ENCODE measurements around the gene PHLDB3. TPM values are rescaled to one million over a fixed set of nuclear protein-coding genes. Genes with fewer than 3 reads are reported as not detected.

Gene PHLDB3
- total RNA-seq, 1 donor from 2014 or later = 13.4 TPM

GRCh38 chr19:43496960-43497359 is 7.6 kb downstream of the PHLDB3 start:
- peaks cover 3% of the 10 kb centered on the region for H3K27me3 Mint-ChIP-seq (ENCODE audit: low read depth, unreplicated experiment)
- H3K9me3 Mint-ChIP-seq (ENCODE audit: unreplicated experiment) = no peaks in the 10 kb centered on the region
- no peak overlapping the region for H3K4me2 ChIP-seq (ENCODE audit: low read length)
- H3K27me3 ChIP-seq (ENCODE audit: insufficient read depth, low read length) = no peaks in the 10 kb centered on the region
- no peak overlapping the region for H3K27ac ChIP-seq (ENCODE audit: low read depth, low read length)
- no peak for FAIRE-seq
- no peaks in the 10 kb centered on the region for H3K79me2 ChIP-seq (ENCODE audit: insufficient read depth, low read length)
- H3K4me1 ChIP-seq (ENCODE audit: insufficient read depth, low read length) = no peaks in the 10 kb centered on the region
- H3K9ac ChIP-seq (ENCODE audit: low read length) = no peak overlapping the region
- DNase-seq (ENCODE audit: low read depth) = no peak
- H3K36me3 ChIP-seq (ENCODE audit: insufficient read depth, low read length) = no peaks in the 10 kb centered on the region
- no peak overlapping the region for H3K4me3 ChIP-seq (ENCODE audit: insufficient read depth, low read depth, low read length)
- H2AFZ ChIP-seq (ENCODE audit: low read depth, low read length) = no peak overlapping the region
- H4K20me1 ChIP-seq (ENCODE audit: insufficient read depth, low read length) = no peaks in the 10 kb centered on the region
- H3K4me1 Mint-ChIP-seq (ENCODE audit: low read depth, unreplicated experiment) = no peaks in the 10 kb centered on the region
- no peak overlapping the region for H3K27ac Mint-ChIP-seq (ENCODE audit: unreplicated experiment)
- TF ChIP-seq CTCF (IDR thresholded peaks at IDR 0.05; ENCODE audit: insufficient read depth, low read depth, low read length) (no peak), EZH2 (IDR thresholded peaks at IDR 0.05; ENCODE audit: insufficient read depth, low read length) (no peak)
- no peak overlapping the region for H3K4me3 Mint-ChIP-seq (ENCODE audit: unreplicated experiment)
- peaks cover 14% of the 10 kb centered on the region for H3K36me3 Mint-ChIP-seq (ENCODE audit: low read depth, unreplicated experiment)
- H3K9me3 ChIP-seq (ENCODE audit: insufficient read depth, low read depth, low read length) = no peaks in the 10 kb centered on the region

- H3K36me3 ChIP-seq (ENCODE audit: insufficient read depth, low read length) = no peaks in the 10 kb centered on the region
- Mint-ChIP-seq H3K4me3 (ENCODE audit: unreplicated experiment) (no peak overlapping the region), H3K27me3 (ENCODE audit: low read depth, unreplicated experiment) (peaks cover 1% of the 10 kb centered on the region), H3K4me1 (ENCODE audit: low read depth, unreplicated experiment) (no peaks in the 10 kb centered on the region), H3K9me3 (ENCODE audit: unreplicated experiment) (no peaks in the 10 kb centered on the region), H3K36me3 (ENCODE audit: low read depth, unreplicated experiment) (peaks cover 12% of the 10 kb centered on the region), H3K27ac (ENCODE audit: unreplicated experiment) (no peak overlapping the region)
- H3K4me2 ChIP-seq (ENCODE audit: low read length) = no peak overlapping the region
- H3K4me3 ChIP-seq (ENCODE audit: insufficient read depth, low read depth, low read length) = no peak overlapping the region
- DNase-seq (ENCODE audit: low read depth) (no peak), FAIRE-seq (no peak)
- H3K4me1 ChIP-seq (ENCODE audit: insufficient read depth, low read length) = no peaks in the 10 kb centered on the region
- H3K9ac ChIP-seq (ENCODE audit: low read length) = no peak overlapping the region
- no peak for TF ChIP-seq EZH2 (IDR thresholded peaks at IDR 0.05; ENCODE audit: insufficient read depth, low read length)
- TF ChIP-seq CTCF (IDR thresholded peaks at IDR 0.05; ENCODE audit: insufficient read depth, low read depth, low read length) = no peak
- H3K27me3 ChIP-seq (ENCODE audit: insufficient read depth, low read length) = no peaks in the 10 kb centered on the region
- H3K79me2 ChIP-seq (ENCODE audit: insufficient read depth, low read length) = no peaks in the 10 kb centered on the region
- no peaks in the 10 kb centered on the region for H3K9me3 ChIP-seq (ENCODE audit: insufficient read depth, low read depth, low read length)
- no peak overlapping the region for H2AFZ ChIP-seq (ENCODE audit: low read depth, low read length)
- no peak overlapping the region for H3K27ac ChIP-seq (ENCODE audit: low read depth, low read length)
- no peaks in the 10 kb centered on the region for H4K20me1 ChIP-seq (ENCODE audit: insufficient read depth, low read length)
Observed at GRCh38 chr19:43495082-43495481, 9.5 kb downstream of the PHLDB3 start.

GRCh38 chr19:43490759-43491158 is 13.8 kb downstream of the PHLDB3 start:
- Histone ChIP-seq H3K9ac (ENCODE audit: low read length) (no peak overlapping the region), H3K4me2 (ENCODE audit: low read length) (no peak overlapping the region), H4K20me1 (ENCODE audit: insufficient read depth, low read length) (no peaks in the 10 kb centered on the region), H3K79me2 (ENCODE audit: insufficient read depth, low read length) (no peaks in the 10 kb centered on the region), H2AFZ (ENCODE audit: low read depth, low read length) (no peak overlapping the region), H3K9me3 (ENCODE audit: insufficient read depth, low read depth, low read length) (no peaks in the 10 kb centered on the region), H3K27ac (ENCODE audit: low read depth, low read length) (no peak overlapping the region), H3K27me3 (ENCODE audit: insufficient read depth, low read length) (no peaks in the 10 kb centered on the region), H3K4me1 (ENCODE audit: insufficient read depth, low read length) (no peaks in the 10 kb centered on the region), H3K4me3 (ENCODE audit: insufficient read depth, low read depth, low read length) (no peak overlapping the region), H3K36me3 (ENCODE audit: insufficient read depth, low read length) (no peaks in the 10 kb centered on the region)
- H3K27me3 Mint-ChIP-seq (ENCODE audit: low read depth, unreplicated experiment) = no peaks in the 10 kb centered on the region
- H3K4me1 Mint-ChIP-seq (ENCODE audit: low read depth, unreplicated experiment) = no peaks in the 10 kb centered on the region
- no peak overlapping the region for H3K4me3 Mint-ChIP-seq (ENCODE audit: unreplicated experiment)
- FAIRE-seq (no peak), DNase-seq (ENCODE audit: low read depth) (no peak)
- peaks cover 8% of the 10 kb centered on the region for H3K36me3 Mint-ChIP-seq (ENCODE audit: low read depth, unreplicated experiment)
- no peak for TF ChIP-seq EZH2 (IDR thresholded peaks at IDR 0.05; ENCODE audit: insufficient read depth, low read length)
- no peak for TF ChIP-seq CTCF (IDR thresholded peaks at IDR 0.05; ENCODE audit: insufficient read depth, low read depth, low read length)
- H3K27ac Mint-ChIP-seq (ENCODE audit: unreplicated experiment) = no peak overlapping the region
- no peaks in the 10 kb centered on the region for H3K9me3 Mint-ChIP-seq (ENCODE audit: unreplicated experiment)

Data from astrocyte (in vitro differentiated cells and primary cell).